Cerebellar nuclear complex (tissue), 1 donor: ENCODE data around the gene MUC5B.
"Not testable (repeated sequence)": the region's sequence is repeated elsewhere in the genome, so short reads cannot be mapped to it uniquely, and the experiment has no call there.

ENCODE experiments used
- DNase-seq, 2 experiments: peaks; one replicate each; lab custom pipeline; 2025; lab: John Stamatoyannopoulos, UW

MUC5B gene, protein sequence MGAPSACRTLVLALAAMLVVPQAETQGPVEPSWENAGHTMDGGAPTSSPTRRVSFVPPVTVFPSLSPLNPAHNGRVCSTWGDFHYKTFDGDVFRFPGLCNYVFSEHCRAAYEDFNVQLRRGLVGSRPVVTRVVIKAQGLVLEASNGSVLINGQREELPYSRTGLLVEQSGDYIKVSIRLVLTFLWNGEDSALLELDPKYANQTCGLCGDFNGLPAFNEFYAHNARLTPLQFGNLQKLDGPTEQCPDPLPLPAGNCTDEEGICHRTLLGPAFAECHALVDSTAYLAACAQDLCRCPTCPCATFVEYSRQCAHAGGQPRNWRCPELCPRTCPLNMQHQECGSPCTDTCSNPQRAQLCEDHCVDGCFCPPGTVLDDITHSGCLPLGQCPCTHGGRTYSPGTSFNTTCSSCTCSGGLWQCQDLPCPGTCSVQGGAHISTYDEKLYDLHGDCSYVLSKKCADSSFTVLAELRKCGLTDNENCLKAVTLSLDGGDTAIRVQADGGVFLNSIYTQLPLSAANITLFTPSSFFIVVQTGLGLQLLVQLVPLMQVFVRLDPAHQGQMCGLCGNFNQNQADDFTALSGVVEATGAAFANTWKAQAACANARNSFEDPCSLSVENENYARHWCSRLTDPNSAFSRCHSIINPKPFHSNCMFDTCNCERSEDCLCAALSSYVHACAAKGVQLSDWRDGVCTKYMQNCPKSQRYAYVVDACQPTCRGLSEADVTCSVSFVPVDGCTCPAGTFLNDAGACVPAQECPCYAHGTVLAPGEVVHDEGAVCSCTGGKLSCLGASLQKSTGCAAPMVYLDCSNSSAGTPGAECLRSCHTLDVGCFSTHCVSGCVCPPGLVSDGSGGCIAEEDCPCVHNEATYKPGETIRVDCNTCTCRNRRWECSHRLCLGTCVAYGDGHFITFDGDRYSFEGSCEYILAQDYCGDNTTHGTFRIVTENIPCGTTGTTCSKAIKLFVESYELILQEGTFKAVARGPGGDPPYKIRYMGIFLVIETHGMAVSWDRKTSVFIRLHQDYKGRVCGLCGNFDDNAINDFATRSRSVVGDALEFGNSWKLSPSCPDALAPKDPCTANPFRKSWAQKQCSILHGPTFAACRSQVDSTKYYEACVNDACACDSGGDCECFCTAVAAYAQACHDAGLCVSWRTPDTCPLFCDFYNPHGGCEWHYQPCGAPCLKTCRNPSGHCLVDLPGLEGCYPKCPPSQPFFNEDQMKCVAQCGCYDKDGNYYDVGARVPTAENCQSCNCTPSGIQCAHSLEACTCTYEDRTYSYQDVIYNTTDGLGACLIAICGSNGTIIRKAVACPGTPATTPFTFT (N-terminal part only)

DNA sequence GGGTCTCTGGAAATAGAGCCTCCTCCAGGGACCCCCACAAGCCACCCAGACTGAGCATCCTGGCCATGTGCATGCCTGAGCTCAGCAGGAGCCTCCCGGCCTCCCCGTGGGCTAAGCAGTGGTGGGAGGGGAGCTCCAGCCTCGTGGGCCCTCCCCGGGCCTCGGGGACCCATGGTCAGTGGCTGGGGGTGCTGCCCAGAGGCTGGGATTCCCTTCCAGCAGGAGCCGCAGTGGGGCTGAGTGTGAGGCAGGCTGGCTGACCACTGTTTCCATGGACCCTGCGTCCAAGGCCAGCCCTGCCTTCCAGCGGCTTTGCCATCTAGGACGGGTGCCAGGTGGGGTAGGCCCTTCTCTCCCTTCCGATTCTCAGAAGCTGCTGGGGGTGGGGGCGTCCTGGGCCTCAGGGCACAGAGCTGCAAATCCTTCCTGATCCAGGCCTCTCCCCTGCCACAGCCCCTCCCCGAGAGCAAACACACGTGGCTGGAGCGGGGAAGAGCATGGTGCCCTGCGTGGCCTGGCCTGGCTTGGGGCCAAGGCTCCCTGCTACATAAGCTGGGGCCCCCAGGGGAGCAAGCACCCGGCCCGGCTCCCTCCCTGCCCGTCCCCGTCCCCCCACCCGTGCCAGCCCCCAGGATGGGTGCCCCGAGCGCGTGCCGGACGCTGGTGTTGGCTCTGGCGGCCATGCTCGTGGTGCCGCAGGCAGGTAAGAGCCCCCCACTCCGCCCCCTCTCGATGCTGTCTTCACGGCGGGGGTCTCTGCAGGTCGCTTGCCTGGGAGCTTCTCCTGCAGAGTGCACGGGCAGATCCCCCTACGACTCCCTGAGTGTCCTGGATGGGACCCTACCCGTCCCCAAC lies at the start of gene MUC5B:
MUC5B (plus strand) TSS at position 576 of the 855 bp plus-strand sequence; CDS start at position 634, 58 bp downstream.
- DNase-seq = no peak

DNA sequence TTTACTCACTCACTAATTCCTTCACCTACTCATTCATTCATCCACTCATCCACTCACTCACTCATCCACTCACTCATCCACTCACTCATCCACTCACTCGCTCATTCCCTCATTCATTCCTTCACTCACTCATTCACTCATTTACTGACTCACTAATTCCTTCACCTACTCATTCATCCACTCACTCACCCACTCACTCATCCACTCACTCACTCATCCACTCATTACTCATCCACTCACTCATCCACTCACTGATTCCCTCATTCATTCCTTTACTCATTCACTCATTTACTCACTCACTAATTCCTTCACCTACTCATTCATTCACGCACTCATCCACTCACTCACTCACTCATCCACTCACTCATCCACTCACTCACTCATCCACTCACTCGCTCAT lies 49.5 kb upstream of the MUC5B start:
- not testable (repeated sequence) for DNase-seq

DNA sequence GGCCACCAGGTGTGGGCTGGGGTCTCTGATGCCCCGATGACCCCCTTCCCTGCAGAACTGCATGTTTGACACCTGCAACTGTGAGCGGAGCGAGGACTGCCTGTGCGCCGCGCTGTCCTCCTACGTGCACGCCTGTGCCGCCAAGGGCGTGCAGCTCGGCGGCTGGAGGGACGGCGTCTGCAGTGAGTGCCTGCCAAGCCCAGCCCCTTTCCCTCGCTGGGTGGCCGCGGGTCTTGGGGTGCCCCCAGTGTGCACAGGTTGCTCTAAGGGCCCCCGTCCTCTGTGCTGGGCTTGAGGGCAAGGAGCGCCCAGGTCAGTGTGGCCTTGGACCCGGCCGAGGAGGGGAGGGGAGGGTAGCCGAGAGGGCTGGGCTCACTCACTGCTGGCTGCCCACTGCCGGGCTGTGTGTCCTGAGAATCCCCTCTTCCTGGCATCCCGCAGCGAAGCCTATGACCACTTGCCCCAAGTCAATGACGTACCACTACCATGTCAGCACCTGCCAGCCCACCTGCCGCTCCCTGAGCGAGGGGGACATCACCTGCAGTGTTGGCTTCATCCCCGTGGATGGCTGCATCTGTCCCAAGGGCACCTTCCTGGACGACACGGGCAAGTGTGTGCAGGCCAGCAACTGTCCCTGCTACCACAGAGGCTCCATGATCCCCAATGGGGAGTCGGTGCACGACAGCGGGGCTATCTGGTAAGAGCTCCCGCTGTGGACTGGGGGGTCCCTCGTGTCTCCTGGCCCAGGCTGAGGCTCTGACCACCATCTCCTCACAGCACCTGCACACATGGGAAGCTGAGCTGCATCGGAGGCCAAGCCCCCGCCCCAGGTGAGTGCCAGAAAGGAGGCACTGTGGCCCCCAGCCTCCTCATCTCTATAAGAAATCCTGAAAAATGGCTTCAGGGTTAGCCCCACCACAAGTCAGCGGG lies 48.2 kb upstream of the MUC5B start:
- DNase-seq = no peak

DNA sequence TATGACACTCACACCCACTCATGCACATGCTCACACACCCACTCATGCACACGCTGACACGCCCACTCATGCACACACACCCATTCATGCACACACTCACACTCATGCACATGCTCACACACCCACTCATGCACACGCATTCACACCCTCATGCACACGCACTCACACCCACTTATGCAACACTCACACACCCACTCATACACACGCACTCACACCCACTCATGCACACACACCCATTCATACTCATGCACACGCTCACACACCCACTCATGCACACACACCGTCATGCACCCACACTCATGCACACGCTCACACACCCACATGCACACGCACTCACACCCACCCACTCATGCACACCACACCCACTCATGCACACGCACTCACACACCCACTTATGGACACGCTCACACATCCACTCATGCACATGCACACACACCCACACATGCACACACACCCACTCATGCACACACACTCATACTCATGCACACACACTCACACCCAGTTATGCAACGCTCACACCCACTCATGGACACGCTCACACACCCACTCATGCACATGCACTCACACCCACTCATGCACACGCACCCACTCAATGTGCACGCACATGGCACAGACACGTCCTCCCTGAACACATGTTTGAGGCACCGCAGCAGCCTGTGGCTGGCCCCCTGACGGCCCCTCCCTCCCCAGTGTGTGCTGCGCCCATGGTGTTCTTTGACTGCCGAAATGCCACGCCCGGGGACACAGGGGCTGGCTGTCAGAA lies 47.2 kb upstream of the MUC5B start:
- no peak for DNase-seq

DNA sequence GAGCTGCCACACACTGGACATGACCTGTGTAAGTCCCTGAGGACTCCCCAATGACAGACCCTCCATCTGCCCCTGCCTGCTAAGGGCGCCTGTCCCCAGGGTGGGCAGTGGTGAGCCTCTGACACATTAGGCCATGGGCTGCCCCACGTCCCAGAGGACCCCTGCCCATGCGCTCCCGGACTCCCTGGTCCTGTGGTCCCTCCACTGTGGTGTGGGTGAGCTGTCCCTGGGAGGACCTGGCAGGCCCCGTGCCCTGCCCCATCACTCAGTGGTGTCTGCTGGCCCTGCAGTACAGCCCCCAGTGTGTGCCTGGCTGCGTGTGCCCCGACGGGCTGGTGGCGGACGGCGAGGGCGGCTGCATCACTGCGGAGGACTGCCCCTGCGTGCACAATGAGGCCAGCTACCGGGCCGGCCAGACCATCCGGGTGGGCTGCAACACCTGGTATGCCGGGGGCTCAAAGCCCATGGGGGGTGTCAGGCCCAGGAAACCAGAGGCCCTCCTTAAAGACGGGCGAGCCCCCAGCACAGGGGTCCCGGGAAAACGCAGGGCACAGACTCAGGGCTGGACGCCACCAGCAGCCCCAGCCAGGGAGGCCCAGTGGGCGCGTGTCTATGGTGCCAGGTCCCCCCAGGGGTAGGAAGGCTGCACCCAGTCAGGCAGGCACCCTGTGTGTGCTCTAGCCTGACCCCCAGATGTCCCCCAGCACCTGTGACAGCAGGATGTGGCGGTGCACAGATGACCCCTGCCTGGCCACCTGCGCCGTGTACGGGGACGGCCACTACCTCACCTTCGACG lies 46.4 kb upstream of the MUC5B start:
- DNase-seq = no peak

- DNase-seq = no peak
These were observed 45.7 kb upstream of the MUC5B start for GRCh38 chr11:1177020-1177770.

DNA sequence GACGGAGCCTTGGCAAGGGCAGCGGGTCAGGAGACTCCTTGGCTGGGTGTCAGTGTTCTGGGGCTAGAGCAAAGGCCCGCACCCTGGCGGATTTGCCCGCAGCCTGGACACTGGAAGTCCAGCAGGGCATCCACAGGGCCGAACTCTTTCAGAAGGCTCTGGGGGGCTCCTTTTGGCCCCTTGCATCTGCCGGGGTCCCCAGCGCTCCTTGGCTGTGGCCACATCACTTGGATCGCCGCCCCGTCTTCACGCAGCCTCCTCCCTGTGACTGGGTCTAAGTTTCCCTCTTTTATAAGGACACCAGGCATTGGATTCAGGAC lies 45.1 kb upstream of the MUC5B start:
- DNase-seq = no peak

DNA sequence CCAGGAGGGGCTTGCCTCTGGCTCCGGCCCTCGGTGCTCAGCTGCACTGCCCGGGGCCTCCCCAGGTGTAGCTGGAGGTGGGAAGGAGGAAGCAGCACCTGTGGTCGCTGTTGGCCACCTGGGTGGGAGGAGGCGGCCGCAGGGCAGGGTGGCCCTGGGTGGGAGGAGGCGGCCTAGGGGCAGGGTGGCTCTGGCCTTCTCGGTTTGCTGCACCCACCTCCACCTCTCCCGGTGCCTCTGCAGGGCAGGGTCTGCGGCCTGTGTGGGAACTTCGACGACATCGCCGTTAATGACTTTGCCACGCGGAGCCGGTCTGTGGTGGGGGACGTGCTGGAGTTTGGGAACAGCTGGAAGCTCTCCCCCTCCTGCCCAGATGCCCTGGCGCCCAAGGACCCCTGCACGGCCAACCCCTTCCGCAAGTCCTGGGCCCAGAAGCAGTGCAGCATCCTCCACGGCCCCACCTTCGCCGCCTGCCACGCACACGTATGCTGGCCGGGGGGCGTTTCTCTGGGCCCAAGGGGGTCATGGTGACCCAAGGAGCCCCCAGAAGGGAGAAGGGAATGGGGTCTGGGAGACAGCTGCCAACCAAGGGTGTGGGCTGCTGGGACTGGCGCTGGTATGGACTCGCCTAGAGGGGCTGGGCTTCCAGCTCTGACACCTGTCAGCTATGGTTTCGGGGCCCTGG lies 44.5 kb upstream of the MUC5B start:
- DNase-seq = no peak

DNA sequence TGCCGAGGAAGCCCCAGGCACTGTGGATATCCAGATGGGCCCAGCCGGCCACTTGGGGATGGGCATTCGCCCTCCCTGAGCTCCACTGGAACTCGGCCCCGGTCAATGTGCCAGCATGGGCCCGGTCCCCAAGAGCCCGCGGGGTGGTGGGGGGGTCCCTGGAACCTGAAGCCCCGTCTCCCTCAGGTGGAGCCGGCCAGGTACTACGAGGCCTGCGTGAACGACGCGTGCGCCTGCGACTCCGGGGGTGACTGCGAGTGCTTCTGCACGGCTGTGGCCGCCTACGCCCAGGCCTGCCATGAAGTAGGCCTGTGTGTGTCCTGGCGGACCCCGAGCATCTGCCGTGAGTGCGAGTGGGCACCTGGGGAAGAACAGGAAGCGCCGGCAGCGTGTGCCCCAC lies 44.0 kb upstream of the MUC5B start:
- DNase-seq = no peak

GRCh38 chr11:1179641-1180040 lies 43.2 kb upstream of the MUC5B start:
- no peak for DNase-seq

- DNase-seq = no peak
These were observed 42.7 kb upstream of the MUC5B start for GRCh38 chr11:1180171-1180570.

DNA sequence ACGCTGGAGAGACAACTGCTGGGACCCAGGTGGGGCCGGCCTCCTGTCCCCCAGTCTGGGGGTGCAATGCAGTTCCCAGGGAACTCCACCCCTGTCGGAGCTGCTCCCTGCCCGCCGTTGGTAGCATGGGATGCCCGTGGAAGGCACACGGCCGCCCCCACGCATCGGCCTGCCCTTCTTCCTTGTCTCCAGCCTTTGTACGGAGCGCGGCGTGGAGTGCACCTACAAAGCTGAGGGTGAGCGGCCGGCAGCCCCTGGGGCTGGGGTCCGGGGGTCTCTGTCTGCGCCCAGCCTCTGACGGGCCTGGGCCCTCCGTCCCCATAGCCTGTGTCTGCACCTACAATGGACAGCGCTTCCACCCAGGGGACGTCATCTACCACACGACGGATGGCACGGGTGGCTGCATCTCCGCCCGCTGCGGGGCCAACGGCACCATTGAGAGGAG lies 41.9 kb upstream of the MUC5B start:
- no peak for DNase-seq

DNA sequence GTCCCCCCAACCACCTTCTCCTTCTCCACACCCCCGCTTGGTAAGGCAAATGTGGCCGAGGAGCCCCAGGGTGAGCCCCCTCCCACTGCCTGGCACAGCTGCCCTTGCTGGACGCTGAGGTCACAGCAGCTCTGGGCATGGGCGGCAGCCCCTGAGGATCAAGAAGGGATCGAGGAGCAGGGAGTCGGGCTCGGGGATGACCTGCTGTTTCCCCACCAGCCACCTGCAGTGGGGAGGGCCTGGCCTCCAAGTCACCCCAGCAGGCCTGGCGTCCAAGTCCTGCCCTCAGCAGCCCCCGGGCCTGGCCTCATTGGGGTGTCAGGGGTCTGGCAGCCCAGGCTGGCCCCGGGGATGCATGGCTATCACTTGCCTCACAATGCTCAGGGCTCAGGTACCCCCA lies 41.4 kb upstream of the MUC5B start:
- DNase-seq = no peak

- DNase-seq = no peak
These were observed 40.9 kb upstream of the MUC5B start for GRCh38 chr11:1181853-1182535.

GRCh38 chr11:1184139-1184538 lies 38.7 kb upstream of the MUC5B start:
- not testable (repeated sequence) for DNase-seq

GRCh38 chr11:1188451-1189130 lies 34.3 kb upstream of the MUC5B start:
- DNase-seq = not testable (repeated sequence)
